ENCODE measurements around the gene USP16.

Gene USP16

DNA sequence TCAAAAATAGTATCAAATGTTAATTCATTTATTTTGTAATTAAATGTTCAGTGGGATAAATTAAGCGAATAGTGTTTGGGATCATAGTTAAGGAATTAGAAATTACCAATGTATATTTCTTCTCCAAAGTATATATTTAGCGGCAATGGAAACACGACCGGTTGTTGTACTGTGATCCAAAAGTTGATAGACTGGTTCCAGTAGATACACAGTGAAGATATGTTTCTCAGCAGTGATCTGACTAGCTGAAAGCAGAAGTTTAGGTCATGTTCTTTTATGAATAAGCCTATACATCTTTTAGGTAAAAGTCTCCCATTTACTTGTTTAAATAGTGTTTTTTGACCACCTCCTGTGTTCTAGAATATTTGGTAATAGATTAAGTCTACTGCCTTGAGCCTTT lies 8.8 kb downstream of the USP16 start:
- DNase-seq: no peak

GRCh38 chr21:29033871-29034270 lies 9.4 kb downstream of the USP16 start:
- no peak for DNase-seq

DNA sequence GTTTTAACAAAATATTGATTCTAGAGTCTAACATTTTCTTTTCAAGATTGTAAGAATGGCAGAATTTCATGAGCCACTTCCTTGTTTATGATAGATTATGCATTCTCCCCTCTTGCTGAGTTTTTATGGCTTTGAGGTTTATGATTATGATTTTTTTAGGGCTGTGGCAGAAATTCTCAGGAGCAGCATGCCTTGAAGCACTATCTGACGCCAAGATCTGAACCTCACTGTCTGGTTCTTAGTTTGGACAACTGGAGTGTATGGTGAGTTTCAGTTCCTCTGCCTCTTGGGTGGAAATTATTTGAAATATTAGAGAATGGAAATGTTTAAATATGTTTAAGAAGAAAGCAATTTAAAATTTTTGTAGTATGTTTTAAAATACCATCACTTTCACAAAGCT lies 10.2 kb downstream of the USP16 start:
- no peak for DNase-seq

GRCh38 chr21:29052224-29052623 lies 27.8 kb downstream of the USP16 start:
- DNase-seq: no peak

GRCh38 chr21:29053011-29053553 lies 28.6 kb downstream of the USP16 start:
- DNase-seq: no peak

DNA sequence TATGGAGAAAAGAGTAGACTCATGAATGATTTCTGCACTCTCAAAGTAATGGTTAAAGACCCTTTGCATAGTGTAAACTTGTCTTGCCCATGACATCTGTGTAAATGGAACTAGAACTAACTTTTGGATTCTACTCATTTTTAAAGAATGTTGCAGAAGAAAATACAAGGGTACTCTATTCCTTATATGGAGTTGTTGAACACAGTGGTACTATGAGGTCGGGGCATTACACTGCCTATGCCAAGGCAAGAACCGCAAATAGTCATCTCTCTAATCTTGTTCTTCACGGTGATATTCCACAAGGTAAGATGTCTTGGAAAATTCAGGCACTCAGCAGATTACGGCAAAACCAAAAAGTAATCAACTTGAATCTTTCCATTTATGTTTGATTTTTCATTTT lies 29.2 kb downstream of the USP16 start:
- no peak for DNase-seq

DNA sequence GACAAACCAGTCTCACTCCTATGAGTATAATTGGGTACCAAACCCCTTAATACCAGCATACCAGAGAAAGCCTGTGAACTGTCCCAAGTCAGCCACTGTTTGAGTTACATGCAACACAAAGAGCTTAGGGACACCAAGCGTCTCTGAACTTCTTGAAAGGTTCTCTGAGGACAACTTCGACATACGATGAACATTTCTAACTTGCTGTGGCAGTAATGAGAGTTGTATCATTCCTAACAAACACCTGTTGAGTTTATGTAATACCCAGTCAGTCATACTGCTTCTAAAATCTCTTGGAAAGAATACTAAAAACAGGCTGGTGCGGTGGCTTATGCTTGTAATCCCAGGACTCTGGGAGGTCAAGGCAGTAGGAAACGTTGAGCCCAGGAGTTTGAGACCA lies 30.6 kb downstream of the USP16 start:
- DNase-seq: no peak

- DNase-seq: no peak
These were observed 31.5 kb downstream of the USP16 start for GRCh38 chr21:29056005-29056404.

- no peak for DNase-seq
These were observed 32.1 kb downstream of the USP16 start for GRCh38 chr21:29056538-29057050.

- no peak for DNase-seq
These were observed 40.5 kb downstream of the USP16 start for GRCh38 chr21:29064850-29065481.

DNA sequence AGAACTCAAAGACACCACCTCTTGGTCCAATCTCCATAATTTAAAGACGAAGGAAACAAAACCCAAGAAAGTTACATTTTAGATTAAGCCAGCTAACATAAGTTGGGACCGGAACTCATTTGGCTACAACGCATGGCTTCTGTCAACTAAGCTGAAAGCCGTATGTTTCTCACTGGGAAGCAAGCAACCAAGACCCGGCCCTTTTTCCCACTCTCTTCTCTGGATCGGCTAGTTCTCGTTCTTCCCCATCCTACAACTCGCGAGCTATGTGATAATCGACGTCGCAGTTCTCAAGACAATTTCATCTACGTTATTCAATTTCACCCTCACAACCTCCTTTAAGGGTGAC lies 48.4 kb downstream of the USP16 start:
- no peak for DNase-seq

DNA sequence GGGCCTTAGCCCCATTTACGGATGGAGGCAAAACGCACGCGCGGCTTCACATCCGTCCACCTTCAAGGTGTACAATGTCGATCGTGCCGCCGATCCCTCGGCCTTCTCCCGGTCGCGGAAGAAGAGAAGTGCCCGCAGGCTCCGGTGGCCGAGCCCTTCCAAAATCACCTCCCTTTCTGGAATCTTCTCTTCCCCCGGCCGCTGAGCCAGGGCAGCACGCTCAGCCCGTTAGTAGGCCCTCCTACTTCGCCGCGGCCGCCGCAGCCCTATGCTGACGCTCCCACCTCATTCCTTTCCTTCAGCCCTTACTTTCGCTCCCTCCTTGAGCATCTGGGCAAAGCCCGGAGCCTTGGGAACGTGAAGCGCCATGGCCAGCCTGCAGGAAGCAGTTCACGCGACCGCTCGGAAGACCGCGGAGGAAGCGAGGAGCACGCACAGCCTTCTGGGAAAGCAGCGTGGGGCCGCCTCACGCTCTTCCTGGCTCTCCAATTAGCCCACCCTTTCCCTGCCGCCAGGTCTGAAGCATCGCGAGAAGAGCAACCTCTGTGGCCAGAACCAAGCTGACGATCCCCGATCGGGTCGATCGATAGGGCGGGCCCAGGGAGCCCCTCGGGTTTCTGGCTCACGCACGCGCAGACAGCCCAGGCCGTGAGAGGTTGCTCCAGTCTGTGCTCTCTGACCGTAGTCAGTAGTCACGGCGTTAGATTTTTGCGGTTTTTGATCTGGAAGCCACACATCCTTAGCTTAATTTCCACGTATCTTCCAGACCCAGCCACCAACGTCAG lies 48.9 kb downstream of the USP16 start, which contains the start of gene CCT8:
CCT8 (minus strand) TSS at position 427 of the 785 bp plus-strand sequence; CDS start at position 369, 58 bp downstream.
- DNase-seq: peak; percentile 87

- DNase-seq: no peak
These were observed 49.5 kb downstream of the USP16 start for GRCh38 chr21:29074007-29074376.

DNA sequence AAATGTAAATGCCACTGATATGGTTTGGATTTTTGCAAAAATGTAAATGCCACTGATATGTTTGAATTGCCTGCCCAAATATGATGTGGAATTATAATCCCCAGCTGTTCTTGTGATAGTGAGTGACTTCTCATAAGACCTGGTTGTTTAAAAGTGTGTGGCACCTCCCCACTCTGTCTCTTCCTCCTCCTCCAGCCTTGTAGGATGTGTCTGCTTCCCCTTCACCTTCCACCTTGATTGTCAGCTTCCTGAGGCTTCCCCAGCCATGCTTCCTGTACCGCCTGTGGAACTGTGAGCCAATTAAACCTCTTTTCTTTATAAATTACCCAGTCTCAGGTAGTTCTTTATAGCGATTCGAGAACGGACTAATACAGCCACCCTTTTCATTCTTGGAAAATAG lies 50.3 kb downstream of the USP16 start:
- no peak for DNase-seq

GRCh38 chr21:29075706-29076466 lies 51.4 kb downstream of the USP16 start:
- DNase-seq: no peak

DNA sequence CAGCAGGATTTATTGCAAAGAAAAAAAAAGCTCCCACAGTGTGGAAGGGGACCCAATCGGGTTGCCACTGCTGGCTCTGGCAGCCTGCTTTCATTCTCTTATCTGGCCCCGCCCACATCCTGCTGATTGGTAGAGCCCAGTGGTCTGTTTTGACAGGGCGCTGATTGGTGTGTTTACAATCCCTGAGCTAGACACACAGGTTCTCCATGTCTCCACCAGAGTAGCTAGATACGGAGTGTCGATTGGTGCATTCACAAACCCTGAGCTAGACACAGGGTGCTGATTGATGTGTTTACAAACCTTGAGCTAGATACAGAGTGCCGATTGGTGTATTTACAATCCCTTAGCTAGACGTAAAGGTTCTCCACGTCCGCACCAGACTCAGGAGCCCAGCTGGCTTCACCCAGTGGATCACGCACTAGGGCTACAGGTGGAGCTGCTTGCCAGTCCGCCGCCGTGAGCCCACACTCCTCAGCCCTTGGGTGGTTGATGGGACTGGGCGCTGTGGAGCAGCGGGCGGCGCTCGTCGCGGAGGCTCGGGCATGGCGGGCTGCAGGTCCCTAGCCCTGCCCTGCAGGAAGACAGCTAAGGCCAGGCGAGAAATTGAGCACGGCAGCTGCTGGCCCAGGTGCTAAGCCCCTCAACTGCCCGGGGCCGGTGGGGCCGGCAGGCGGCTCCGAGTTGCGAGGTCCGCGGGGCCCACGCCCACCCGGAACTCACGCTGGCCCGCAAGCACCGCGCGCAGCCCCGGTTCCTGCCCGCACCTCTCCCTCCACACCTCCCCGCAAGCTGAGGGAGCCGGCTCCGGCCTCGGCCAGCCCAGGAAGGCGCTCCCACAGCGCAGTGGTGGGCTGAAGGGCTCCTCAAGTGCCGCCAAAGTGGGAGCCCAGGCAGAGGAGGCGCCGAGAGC lies 52.5 kb downstream of the USP16 start:
- DNase-seq: peak; percentile 75

- peak; percentile 67 for DNase-seq
These were observed 53.2 kb downstream of the USP16 start for GRCh38 chr21:29077651-29078090.

- no peak for DNase-seq
These were observed 54.6 kb downstream of the USP16 start for GRCh38 chr21:29078869-29079767.

DNA sequence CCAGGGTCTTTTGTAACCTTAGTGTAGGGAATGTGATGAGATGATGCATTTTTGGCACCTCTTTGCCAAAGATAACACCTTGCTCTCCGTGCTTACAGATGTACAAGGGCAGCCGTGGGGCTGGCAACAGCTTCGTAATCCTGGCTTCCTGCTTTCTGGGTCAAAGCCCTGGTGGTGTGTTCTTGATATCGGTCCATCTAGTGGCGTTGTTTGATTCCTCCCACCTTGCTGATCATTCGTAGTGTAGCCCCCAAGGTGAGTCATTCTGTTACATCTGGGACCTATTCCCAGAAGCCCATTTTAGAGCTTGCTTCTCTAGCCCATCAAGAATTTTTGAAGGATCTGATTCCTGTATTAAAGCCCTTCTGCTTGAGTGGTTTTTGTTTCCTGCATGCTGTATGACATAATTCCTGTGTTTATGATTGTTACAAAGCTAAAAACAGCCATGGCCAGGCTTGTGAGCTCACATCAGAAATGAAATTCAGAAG lies 56.0 kb downstream of the USP16 start:
- DNase-seq: no peak

GRCh38 chr21:29082046-29082815 lies 57.8 kb downstream of the USP16 start:
- no peak for DNase-seq

Data from right kidney (tissue), 1 donor.